ENCODE results near the gene C3AR1.

Gene C3AR1

GRCh38 chr12:8081251-8081920, 15.2 kb upstream of the C3AR1 start:
- Histone ChIP-seq H3K4me2 (ENCODE audit: low read length) (peak overlapping the region; percentile 93), H4K20me1 (ENCODE audit: insufficient read depth, low read length) (no peaks in the 10 kb centered on the region), H3K9me3 (ENCODE audit: low read length) (no peaks in the 10 kb centered on the region), H3F3A (ENCODE audit: insufficient read depth, low read length) (no peaks in the 10 kb centered on the region), H3K27ac (ENCODE audit: low read depth, low read length, poor library complexity, severe bottlenecking) (peak overlapping the region; percentile 89), H2AFZ (ENCODE audit: low read length) (peak overlapping the region; percentile 76), H3K27me3 (ENCODE audit: insufficient read depth, low read length) (no peaks in the 10 kb centered on the region), H3K4me3 (ENCODE audit: low read depth, low read length, poor library complexity, severe bottlenecking) (peak overlapping the region; percentile 97), H3K36me3 (ENCODE audit: insufficient read depth, low read length) (peaks cover 12% of the 10 kb centered on the region; the same call in 1 of the 2 replicates), H3K9me2 (ENCODE audit: low read depth, low read length) (no peaks in the 10 kb centered on the region), H3K9ac (ENCODE audit: low read length) (peak overlapping the region; percentile 92), H3K79me2 (ENCODE audit: insufficient read depth, low read length) (peaks cover 42% of the 10 kb centered on the region), H3K4me1 (ENCODE audit: insufficient read depth, low read length, severe bottlenecking) (peaks cover 33% of the 10 kb centered on the region)
- TF ChIP-seq EZH2 (IDR thresholded peaks at IDR 0.05; ENCODE audit: borderline replicate concordance, low read length) (no peak), CTCF (IDR thresholded peaks at IDR 0.05; ENCODE audit: low read length) (no peak)

- no peak overlapping the region for H3K27ac ChIP-seq (ENCODE audit: low read depth, low read length, poor library complexity, severe bottlenecking)
- H3K9ac ChIP-seq (ENCODE audit: low read length), result no peak overlapping the region
- no peaks in the 10 kb centered on the region for H3K9me2 ChIP-seq (ENCODE audit: low read depth, low read length)
- H3K4me2 ChIP-seq (ENCODE audit: low read length), result no peak overlapping the region
- H3K27me3 ChIP-seq (ENCODE audit: insufficient read depth, low read length), result no peaks in the 10 kb centered on the region
- H4K20me1 ChIP-seq (ENCODE audit: insufficient read depth, low read length), result no peaks in the 10 kb centered on the region
- H3K36me3 ChIP-seq (ENCODE audit: insufficient read depth, low read length), result peaks cover 5% of the 10 kb centered on the region; the same call in 1 of the 2 replicates
- no peak overlapping the region for H3K4me3 ChIP-seq (ENCODE audit: low read depth, low read length, poor library complexity, severe bottlenecking)
- no peaks in the 10 kb centered on the region for H3K9me3 ChIP-seq (ENCODE audit: low read length)
- H3K79me2 ChIP-seq (ENCODE audit: insufficient read depth, low read length), result peaks cover 33% of the 10 kb centered on the region
- H2AFZ ChIP-seq (ENCODE audit: low read length), result no peak overlapping the region
- TF ChIP-seq CTCF (IDR thresholded peaks at IDR 0.05; ENCODE audit: low read length), result no peak
- no peak for TF ChIP-seq EZH2 (IDR thresholded peaks at IDR 0.05; ENCODE audit: borderline replicate concordance, low read length)
- H3K4me1 ChIP-seq (ENCODE audit: insufficient read depth, low read length, severe bottlenecking), result peaks cover 33% of the 10 kb centered on the region
- H3F3A ChIP-seq (ENCODE audit: insufficient read depth, low read length), result no peaks in the 10 kb centered on the region
Observed at GRCh38 chr12:8080120-8080519, 14.0 kb upstream of the C3AR1 start.

GRCh38 chr12:8078916-8079315, 12.8 kb upstream of the C3AR1 start:
- Histone ChIP-seq H3F3A (ENCODE audit: insufficient read depth, low read length) (no peaks in the 10 kb centered on the region), H3K4me3 (ENCODE audit: low read depth, low read length, poor library complexity, severe bottlenecking) (no peak overlapping the region), H3K9me2 (ENCODE audit: low read depth, low read length) (no peaks in the 10 kb centered on the region), H3K4me2 (ENCODE audit: low read length) (no peak overlapping the region), H3K79me2 (ENCODE audit: insufficient read depth, low read length) (peaks cover 23% of the 10 kb centered on the region), H2AFZ (ENCODE audit: low read length) (no peak overlapping the region), H3K36me3 (ENCODE audit: insufficient read depth, low read length) (no peaks in the 10 kb centered on the region; the same call in 1 of the 2 replicates), H4K20me1 (ENCODE audit: insufficient read depth, low read length) (no peaks in the 10 kb centered on the region), H3K9ac (ENCODE audit: low read length) (no peak overlapping the region), H3K27me3 (ENCODE audit: insufficient read depth, low read length) (no peaks in the 10 kb centered on the region), H3K4me1 (ENCODE audit: insufficient read depth, low read length, severe bottlenecking) (peaks cover 27% of the 10 kb centered on the region), H3K9me3 (ENCODE audit: low read length) (no peaks in the 10 kb centered on the region), H3K27ac (ENCODE audit: low read depth, low read length, poor library complexity, severe bottlenecking) (no peak overlapping the region)
- TF ChIP-seq EZH2 (IDR thresholded peaks at IDR 0.05; ENCODE audit: borderline replicate concordance, low read length) (no peak), CTCF (IDR thresholded peaks at IDR 0.05; ENCODE audit: low read length) (no peak)
